SK-N-SH treated with all-trans-retinoic acid at 6 μM for 48 hours (cell line): ENCODE results near the gene ACOD1.

ENCODE experiments used
- ARNTL ChIP-seq: fragments of 450-650 bp; formaldehyde crosslinking; IDR thresholded peaks from 2 replicates; pipeline ENCODE4 v1.5.0; 2020; ENCODE audit warnings: low read depth, mild to moderate bottlenecking, moderate library complexity, borderline replicate concordance
- CSDC2 ChIP-seq: fragments of 250-450 bp; sonication (Bioruptor Pico); IDR thresholded peaks from 2 replicates; pipeline ENCODE4 v1.5.0; 2020; ENCODE audit warnings: mild to moderate bottlenecking, moderate library complexity
- ESRRG ChIP-seq: fragments of 250-450 bp; sonication (Bioruptor Pico); IDR thresholded peaks from 2 replicates; pipeline ENCODE4 v1.6.1; 2021; ENCODE audit warnings: mild to moderate bottlenecking
- RARB ChIP-seq: fragments of 250-450 bp; sonication (Bioruptor Pico); IDR thresholded peaks from 2 replicates; pipeline ENCODE4 v1.8.0; 2021; ENCODE audit warnings: mild to moderate bottlenecking, moderate library complexity
- SNAI2 ChIP-seq: fragments of 250-450 bp; sonication (Bioruptor Pico); IDR thresholded peaks from 2 replicates; pipeline ENCODE4 v1.5.0; 2020; ENCODE audit warnings: mild to moderate bottlenecking, moderate library complexity
- ZFP3 ChIP-seq: fragments of 250-450 bp; sonication (Bioruptor Pico); IDR thresholded peaks from 2 replicates; pipeline ENCODE4 v1.5.0; 2020; ENCODE audit warnings: mild to moderate bottlenecking, moderate library complexity
- ZNF565 ChIP-seq: fragments of 450-650 bp; formaldehyde crosslinking; conservative IDR thresholded peaks from 2 replicates; pipeline ENCODE4 v1.5.0; 2020; ENCODE audit warnings: low read depth, mild to moderate bottlenecking, moderate library complexity
- ZNF8 ChIP-seq: fragments of 450-650 bp; formaldehyde crosslinking; IDR thresholded peaks from 2 replicates; pipeline ENCODE4 v1.5.0; 2020; ENCODE audit warnings: mild to moderate bottlenecking, moderate library complexity
- TF ChIP-seq, protein P1 (sequence below): fragments of 250-450 bp; sonication (Bioruptor Pico); IDR thresholded peaks from 2 replicates; pipeline ENCODE4 v1.5.1; 2020; ENCODE audit warnings: low read depth, mild to moderate bottlenecking, moderate library complexity
- TF ChIP-seq, protein P2 (sequence below): fragments of 250-450 bp; sonication (Bioruptor Pico); IDR thresholded peaks from 2 replicates; pipeline ENCODE4 v1.5.1; 2021; ENCODE audit warnings: mild to moderate bottlenecking, moderate library complexity
- TF ChIP-seq, protein P3 (sequence below): fragments of 250-450 bp; sonication (Bioruptor Pico); IDR thresholded peaks from 2 replicates; pipeline ENCODE4 v1.8.0; 2020; ENCODE audit warnings: mild to moderate bottlenecking, moderate library complexity, borderline replicate concordance

DNA sequence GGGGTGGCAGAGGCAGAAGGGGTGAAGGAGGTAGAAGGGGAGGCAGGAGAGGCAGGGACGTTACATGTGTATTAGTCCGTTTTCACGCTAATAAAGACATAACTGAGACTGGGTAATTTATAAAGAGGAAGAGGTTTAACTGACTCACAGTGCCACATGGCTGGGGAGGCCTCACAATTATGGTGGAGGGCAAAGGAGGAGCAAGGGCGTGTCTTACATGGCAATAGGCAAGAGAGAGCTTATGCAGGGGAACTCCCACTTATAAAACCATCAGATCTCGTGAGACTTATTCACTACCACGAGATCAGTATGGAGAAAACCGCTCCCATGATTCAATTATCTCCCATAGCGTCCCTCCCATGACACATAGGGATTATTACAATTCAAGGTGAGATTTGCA, 19.0 kb upstream of the ACOD1 start:
- TF ChIP-seq, protein P1, sequence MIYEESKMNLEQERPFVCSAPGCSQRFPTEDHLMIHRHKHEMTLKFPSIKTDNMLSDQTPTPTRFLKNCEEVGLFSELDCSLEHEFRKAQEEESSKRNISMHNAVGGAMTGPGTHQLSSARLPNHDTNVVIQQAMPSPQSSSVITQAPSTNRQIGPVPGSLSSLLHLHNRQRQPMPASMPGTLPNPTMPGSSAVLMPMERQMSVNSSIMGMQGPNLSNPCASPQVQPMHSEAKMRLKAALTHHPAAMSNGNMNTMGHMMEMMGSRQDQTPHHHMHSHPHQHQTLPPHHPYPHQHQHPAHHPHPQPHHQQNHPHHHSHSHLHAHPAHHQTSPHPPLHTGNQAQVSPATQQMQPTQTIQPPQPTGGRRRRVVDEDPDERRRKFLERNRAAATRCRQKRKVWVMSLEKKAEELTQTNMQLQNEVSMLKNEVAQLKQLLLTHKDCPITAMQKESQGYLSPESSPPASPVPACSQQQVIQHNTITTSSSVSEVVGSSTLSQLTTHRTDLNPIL = no peak
- TF ChIP-seq ARNTL (CRISPR knock-in tag) (no peak), ESRRG (no peak), ZFP3 (CRISPR knock-in tag) (no peak), RARB (CRISPR knock-in tag) (no peak), ZNF8 (CRISPR knock-in tag) (no peak), SNAI2 (CRISPR knock-in tag) (no peak), CSDC2 (CRISPR knock-in tag) (no peak), ZNF565 (CRISPR knock-in tag) (no peak)
- TF ChIP-seq, protein P2, sequence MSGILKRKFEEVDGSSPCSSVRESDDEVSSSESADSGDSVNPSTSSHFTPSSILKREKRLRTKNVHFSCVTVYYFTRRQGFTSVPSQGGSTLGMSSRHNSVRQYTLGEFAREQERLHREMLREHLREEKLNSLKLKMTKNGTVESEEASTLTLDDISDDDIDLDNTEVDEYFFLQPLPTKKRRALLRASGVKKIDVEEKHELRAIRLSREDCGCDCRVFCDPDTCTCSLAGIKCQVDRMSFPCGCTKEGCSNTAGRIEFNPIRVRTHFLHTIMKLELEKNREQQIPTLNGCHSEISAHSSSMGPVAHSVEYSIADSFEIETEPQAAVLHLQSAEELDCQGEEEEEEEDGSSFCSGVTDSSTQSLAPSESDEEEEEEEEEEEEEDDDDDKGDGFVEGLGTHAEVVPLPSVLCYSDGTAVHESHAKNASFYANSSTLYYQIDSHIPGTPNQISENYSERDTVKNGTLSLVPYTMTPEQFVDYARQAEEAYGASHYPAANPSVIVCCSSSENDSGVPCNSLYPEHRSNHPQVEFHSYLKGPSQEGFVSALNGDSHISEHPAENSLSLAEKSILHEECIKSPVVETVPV (CRISPR knock-in tag) = no peak
- TF ChIP-seq, protein P3, sequence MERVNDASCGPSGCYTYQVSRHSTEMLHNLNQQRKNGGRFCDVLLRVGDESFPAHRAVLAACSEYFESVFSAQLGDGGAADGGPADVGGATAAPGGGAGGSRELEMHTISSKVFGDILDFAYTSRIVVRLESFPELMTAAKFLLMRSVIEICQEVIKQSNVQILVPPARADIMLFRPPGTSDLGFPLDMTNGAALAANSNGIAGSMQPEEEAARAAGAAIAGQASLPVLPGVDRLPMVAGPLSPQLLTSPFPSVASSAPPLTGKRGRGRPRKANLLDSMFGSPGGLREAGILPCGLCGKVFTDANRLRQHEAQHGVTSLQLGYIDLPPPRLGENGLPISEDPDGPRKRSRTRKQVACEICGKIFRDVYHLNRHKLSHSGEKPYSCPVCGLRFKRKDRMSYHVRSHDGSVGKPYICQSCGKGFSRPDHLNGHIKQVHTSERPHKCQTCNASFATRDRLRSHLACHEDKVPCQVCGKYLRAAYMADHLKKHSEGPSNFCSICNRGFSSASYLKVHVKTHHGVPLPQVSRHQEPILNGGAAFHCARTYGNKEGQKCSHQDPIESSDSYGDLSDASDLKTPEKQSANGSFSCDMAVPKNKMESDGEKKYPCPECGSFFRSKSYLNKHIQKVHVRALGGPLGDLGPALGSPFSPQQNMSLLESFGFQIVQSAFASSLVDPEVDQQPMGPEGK (CRISPR knock-in tag) = no peak
